GM12878 (cell line): Measurements from ENCODE around the gene LIMS1.

Experiments
- CTCF ChIP-seq, 3 experiments: IDR thresholded peaks in 2 of 3; conservative IDR thresholded peaks in 1 of 3; 2 replicates each; pipeline ENCODE4 v1.5.1; 2011; ENCODE audit warnings: low read depth in 3 of 3, low read length in 3 of 3, mild to moderate bottlenecking in 3 of 3, control low read depth in 2 of 3, moderate library complexity in 2 of 3, inconsistent platforms in 1 of 3, mixed read lengths in 1 of 3; ENCODE audit not compliant: control insufficient read depth in 2 of 3, insufficient read depth in 1 of 3; ENCODE audit errors: extremely low read depth in 1 of 3
- E2F4 ChIP-seq: IDR thresholded peaks from 2 replicates; pipeline ENCODE4 v1.6.1; 2012; ENCODE audit warnings: low read depth, low read length, improper control_type of control experiment
- EP300 ChIP-seq, 2 experiments: fragments of 150-350 bp in 1 of 2; IDR thresholded peaks; 2 replicates each; pipeline ENCODE4 v1.6.1; 2011 to 2012; ENCODE audit warnings: low read depth in 2 of 2, low read length in 2 of 2, borderline replicate concordance in 1 of 2, improper control_type of control experiment in 1 of 2, inconsistent platforms in 1 of 2; ENCODE audit not compliant: control insufficient read depth in 1 of 2
- ETV6 ChIP-seq, 2 experiments: fragments of 450-650 bp in 1 of 2; IDR thresholded peaks in 1 of 2; conservative IDR thresholded peaks in 1 of 2; 2 replicates each; pipeline ENCODE4 v1.6.1; 2014; ENCODE audit warnings: antibody characterized with exemption in 1 of 2, borderline replicate concordance in 1 of 2, low read depth in 1 of 2, mild to moderate bottlenecking in 1 of 2, moderate library complexity in 1 of 2
- EZH2 ChIP-seq: IDR thresholded peaks from 2 replicates; pipeline ENCODE4 v1.6.1; 2012; ENCODE audit warnings: low read depth, mild to moderate bottlenecking, control low read depth, inconsistent platforms, low read length, borderline replicate concordance; ENCODE audit not compliant: control insufficient read depth
- IRF3 ChIP-seq: fragments of 450-650 bp; IDR thresholded peaks from 2 replicates; pipeline ENCODE4 v1.6.1; 2014; ENCODE audit warnings: mild to moderate bottlenecking
- JUNB ChIP-seq: IDR thresholded peaks from 2 replicates; pipeline ENCODE4 v1.6.1; 2016; ENCODE audit warnings: antibody characterized with exemption, mild to moderate bottlenecking
- POLR2AphosphoS5 ChIP-seq: IDR thresholded peaks from 2 replicates; pipeline ENCODE4 v1.6.1; 2011; ENCODE audit warnings: mild to moderate bottlenecking, low read length, inconsistent platforms
- RCOR1 ChIP-seq: conservative IDR thresholded peaks from 2 replicates; pipeline ENCODE4 v1.6.1; 2012; ENCODE audit warnings: low read depth, low read length, improper control_type of control experiment
- REST ChIP-seq: IDR thresholded peaks from 2 replicates; pipeline ENCODE4 v1.6.1; 2012; ENCODE audit warnings: mild to moderate bottlenecking, low read depth, low read length
- SP1 ChIP-seq: IDR thresholded peaks from one replicate; pipeline ENCODE4 v1.6.1; 2011; ENCODE audit warnings: low read depth, low read length
- TARDBP ChIP-seq: IDR thresholded peaks from 2 replicates; pipeline ENCODE4 v1.6.1; 2016; ENCODE audit warnings: borderline replicate concordance
- TCF12 ChIP-seq: IDR thresholded peaks from 2 replicates; pipeline ENCODE4 v1.6.1; 2011; ENCODE audit warnings: low read depth, mild to moderate bottlenecking, low read length
- ZBTB40 ChIP-seq: fragments of 450-650 bp; IDR thresholded peaks from 2 replicates; pipeline ENCODE4 v1.6.1; 2016; ENCODE audit warnings: mild to moderate bottlenecking, moderate library complexity, borderline replicate concordance

GRCh38 chr2:108625828-108626195, 91.5 kb downstream of the LIMS1 start:
- TF ChIP-seq TARDBP: no peak
- TF ChIP-seq CTCF (IDR thresholded peaks at IDR 0.05 in 2 of 3, conservative IDR thresholded peaks at IDR 0.05 in 1 of 3; ENCODE audit: control insufficient read depth in 2 of 3, extremely low read depth in 1 of 3, insufficient read depth in 1 of 3, low read depth in 3 of 3, low read length in 3 of 3): no peak
- no peak for TF ChIP-seq RCOR1
- TF ChIP-seq SP1: no peak
- no peak for TF ChIP-seq JUNB
- TF ChIP-seq ETV6 (conservative IDR thresholded peaks at IDR 0.05 in 1 of 2, IDR thresholded peaks at IDR 0.05 in 1 of 2; ENCODE audit: borderline replicate concordance in 1 of 2, low read depth in 1 of 2): no peak
- TF ChIP-seq TCF12: no peak
- no peak for TF ChIP-seq REST
- TF ChIP-seq E2F4: no peak
- no peak for TF ChIP-seq POLR2AphosphoS5
- no peak for TF ChIP-seq EZH2
- TF ChIP-seq ZBTB40: no peak
- TF ChIP-seq EP300 (IDR thresholded peaks at IDR 0.05; ENCODE audit: borderline replicate concordance in 1 of 2, control insufficient read depth in 1 of 2, low read depth in 2 of 2, low read length in 2 of 2): no peak
- no peak for TF ChIP-seq IRF3
